AG09319 (cell line): ENCODE measurements around the gene ST3GAL4.

Source experiments
- DNase-seq: peaks from one replicate; pipeline ENCODE4 v3.0.0-alpha.2; 2010; ENCODE audit warnings: low read depth; ENCODE audit errors: extremely low read depth
- CTCF ChIP-seq: IDR thresholded peaks from 2 replicates; pipeline ENCODE4 v1.5.1; 2011; ENCODE audit warnings: low read depth, mild to moderate bottlenecking, inconsistent platforms, low read length, moderate library complexity

ST3GAL4 gene

GRCh38 chr11:126337474-126338241 is 17.8 kb upstream of the ST3GAL4 start:
- no peak for TF ChIP-seq CTCF
- no peak for DNase-seq

- no peak for TF ChIP-seq CTCF
- no peak for DNase-seq
These were observed 17.0 kb upstream of the ST3GAL4 start for GRCh38 chr11:126338346-126339055.

GRCh38 chr11:126339073-126339862 is 16.2 kb upstream of the ST3GAL4 start:
- TF ChIP-seq CTCF, result no peak
- no peak for DNase-seq

GRCh38 chr11:126339863-126340434 is 15.5 kb upstream of the ST3GAL4 start:
- no peak for DNase-seq
- TF ChIP-seq CTCF, result no peak

GRCh38 chr11:126340960-126341606 is 14.4 kb upstream of the ST3GAL4 start:
- no peak for TF ChIP-seq CTCF
- no peak for DNase-seq

GRCh38 chr11:126341760-126342161 is 13.7 kb upstream of the ST3GAL4 start:
- TF ChIP-seq CTCF, result no peak
- DNase-seq, result no peak
